ENCODE measurements around the gene TMEM184B.

TMEM184B gene

DNA sequence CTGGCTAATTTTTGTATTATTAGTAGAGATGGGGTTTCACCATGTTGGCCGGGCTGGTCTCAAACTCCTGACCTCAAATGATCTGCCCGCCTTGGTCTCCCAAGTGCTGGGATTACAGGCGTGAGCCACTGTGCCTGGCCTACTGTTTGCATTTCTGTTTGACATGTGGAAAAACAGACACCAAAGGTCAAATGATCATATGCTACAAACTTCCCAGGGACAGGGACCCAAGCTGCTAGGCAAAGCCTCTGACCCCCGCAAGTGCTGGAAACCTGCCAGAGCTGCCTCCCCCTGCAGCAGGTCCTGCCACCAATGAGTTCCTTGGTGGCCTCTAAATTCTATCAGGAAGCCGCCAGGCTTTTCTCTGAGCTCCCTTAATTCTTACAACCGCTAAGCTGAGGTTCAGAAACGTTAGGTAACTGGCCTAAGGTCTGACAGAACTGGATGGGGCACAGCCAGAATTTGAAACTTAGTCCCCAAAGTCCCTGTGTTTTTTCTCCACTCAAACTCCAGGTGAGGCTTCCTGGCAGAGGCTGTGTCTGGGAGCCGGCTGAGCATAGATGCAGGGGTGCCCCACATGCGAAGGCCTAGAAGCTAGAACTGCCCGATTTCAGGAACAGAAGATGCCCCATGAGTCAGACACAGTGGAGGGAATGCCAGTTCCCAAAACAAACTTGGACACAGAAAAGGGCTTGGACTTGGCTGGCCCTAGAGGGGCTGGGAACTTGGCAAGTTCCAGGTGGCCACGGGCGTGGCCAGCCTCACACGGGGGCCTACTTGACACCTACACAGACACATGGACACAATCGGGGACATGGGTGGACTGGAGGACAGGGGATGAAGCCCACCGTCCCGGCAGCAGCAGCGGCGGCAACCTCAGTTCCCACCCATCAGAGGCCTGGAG is 37.1 kb upstream of the TMEM184B start:
- H3K27ac ChIP-seq, result peak overlapping the region; percentile 98 to 100
- H3K4me3 ChIP-seq, result peak overlapping the region in 1 of 2 donors; percentile 6
- H3K4me1 ChIP-seq, result peaks cover 4 to 96% (median 73%) of the 10 kb centered on the region in 4 donors
- H3K9me3 ChIP-seq, result no peaks in the 10 kb centered on the region
- intact Hi-C loops (cut with DNase I; ENCODE audit: low total_unique reads), result loop anchor here (5.0 to 10.0 kb wide), 2 partner anchors 38 to 105 kb away; partner anchors contain the start of genes MAFF and TMEM184B
- H3K36me3 ChIP-seq, result peaks cover 0 to 44% (median 0%) of the 10 kb centered on the region in 3 donors
- DNase-seq, result peak in 1 of 2 donors; percentile 89
- no peaks in the 10 kb centered on the region for H3K27me3 ChIP-seq
- TF ChIP-seq, protein P1, sequence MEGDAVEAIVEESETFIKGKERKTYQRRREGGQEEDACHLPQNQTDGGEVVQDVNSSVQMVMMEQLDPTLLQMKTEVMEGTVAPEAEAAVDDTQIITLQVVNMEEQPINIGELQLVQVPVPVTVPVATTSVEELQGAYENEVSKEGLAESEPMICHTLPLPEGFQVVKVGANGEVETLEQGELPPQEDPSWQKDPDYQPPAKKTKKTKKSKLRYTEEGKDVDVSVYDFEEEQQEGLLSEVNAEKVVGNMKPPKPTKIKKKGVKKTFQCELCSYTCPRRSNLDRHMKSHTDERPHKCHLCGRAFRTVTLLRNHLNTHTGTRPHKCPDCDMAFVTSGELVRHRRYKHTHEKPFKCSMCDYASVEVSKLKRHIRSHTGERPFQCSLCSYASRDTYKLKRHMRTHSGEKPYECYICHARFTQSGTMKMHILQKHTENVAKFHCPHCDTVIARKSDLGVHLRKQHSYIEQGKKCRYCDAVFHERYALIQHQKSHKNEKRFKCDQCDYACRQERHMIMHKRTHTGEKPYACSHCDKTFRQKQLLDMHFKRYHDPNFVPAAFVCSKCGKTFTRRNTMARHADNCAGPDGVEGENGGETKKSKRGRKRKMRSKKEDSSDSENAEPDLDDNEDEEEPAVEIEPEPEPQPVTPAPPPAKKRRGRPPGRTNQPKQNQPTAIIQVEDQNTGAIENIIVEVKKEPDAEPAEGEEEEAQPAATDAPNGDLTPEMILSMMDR (IDR thresholded peaks at IDR 0.05), result no peak

DNA sequence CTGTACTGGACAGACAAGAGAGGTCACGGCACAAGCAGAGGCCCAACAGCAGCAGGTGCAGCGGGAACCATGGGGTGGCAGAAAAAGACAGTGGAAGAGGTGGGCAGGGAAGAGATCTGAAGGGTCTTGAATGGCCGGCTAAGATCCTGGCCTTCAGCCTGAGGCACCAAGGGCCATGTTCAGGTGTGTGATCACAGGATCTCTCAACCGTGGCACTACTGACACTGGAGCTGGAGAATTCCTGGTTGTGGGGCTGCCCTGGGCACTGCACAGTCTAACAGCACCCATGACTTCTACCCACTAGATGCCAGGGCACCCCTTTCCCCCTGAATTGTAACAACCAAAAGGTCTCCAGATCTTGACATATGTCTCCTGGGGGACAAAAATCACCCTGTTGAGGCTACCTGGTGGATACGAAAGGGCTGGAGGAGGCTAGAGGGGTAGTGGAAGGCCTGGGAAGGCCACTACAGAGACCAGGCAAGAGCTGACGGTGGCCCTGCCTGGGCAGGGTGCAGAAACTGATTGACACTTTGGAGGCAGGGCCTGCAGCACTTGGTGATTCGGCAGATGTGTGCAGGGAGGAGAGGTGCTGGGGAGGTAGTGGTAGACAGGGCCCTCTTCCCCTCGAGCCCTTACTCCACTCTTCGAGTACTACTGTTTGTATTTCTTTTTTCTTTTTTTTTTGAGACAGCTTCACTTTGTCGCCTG is 36.1 kb upstream of the TMEM184B start:
- Histone ChIP-seq H3K9me3 (no peaks in the 10 kb centered on the region), H3K27me3 (no peaks in the 10 kb centered on the region), H3K36me3 (peaks cover 0 to 44% (median 0%) of the 10 kb centered on the region in 3 donors), H3K27ac (peak overlapping the region; percentile 98 to 100), H3K4me1 (peaks cover 4 to 96% (median 73%) of the 10 kb centered on the region in 4 donors), H3K4me3 (no peak overlapping the region)
- DNase-seq, result no peak
- TF ChIP-seq, protein P1 (IDR thresholded peaks at IDR 0.05), result no peak
- intact Hi-C loops (cut with DNase I; ENCODE audit: low total_unique reads), result loop anchor here (5.0 kb wide), 1 partner anchor 37 kb away; the partner anchor contains the start of gene TMEM184B

DNA sequence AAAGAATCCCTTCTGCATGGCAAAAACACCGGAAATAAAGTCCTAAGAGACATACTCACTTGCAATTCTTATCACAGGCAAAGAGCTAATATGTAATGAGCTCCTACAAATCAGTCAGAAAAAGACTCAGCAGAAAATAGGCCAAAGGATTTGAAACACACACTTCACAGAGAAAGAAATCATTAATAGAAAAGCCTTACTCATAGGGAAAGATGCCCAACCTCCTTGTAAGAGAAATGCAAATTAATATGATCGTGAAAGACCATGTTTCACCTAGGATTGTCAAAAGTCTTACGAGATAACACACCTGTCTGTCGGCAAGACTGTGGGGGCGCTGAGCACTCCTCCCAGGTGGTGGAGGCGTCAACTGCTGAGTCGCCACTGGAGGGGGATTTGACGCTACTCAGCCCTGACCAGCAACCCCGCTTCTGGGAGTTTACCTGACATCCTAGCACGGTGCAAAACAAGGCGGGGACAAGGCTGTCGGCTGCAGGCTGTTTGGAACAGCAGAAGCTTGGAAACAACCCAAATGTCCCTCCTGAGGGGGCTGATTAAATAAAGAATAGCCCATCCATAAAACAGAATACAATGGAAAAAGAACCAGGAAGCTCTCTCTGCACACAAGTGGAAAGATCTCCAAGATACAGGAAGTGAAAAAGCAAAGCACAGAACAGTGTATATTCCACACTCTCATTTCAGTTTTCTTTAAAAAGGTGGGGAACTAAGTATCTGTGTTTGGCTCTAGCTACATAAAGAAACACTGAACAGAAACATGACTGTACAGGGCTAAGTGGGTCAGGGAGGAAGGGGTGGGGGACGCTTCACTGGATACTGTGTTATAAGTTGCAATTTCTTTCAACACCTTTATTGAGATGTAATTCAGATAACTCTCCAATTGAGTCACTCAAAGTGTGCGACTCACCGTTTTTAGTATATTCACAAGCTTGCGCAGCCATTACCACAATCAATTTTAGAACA is 33.0 kb upstream of the TMEM184B start:
- no peak overlapping the region for H3K4me3 ChIP-seq
- H3K4me1 ChIP-seq, result peaks cover 0 to 77% (median 54%) of the 10 kb centered on the region in 4 donors

DNA sequence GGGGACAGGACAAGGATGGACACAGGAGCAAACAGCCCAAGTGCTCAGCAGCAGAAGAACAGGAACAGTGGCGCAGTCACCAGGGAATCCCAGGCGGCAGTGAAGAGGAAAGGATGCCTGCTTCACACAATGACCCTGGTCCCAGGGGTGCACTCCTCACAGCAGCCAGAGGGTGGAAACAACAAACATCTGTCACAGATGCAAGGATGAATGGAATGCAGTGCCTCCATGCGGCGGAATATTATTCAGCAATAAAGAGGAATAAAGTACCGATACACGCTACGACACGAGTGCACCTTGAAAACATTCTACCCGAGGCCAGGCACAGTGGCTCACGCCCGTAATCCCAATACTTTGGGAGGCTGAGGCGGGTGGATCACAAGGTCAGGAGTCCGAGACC is 31.7 kb upstream of the TMEM184B start:
- peaks cover 0 to 64% (median 47%) of the 10 kb centered on the region in 4 donors for H3K4me1 ChIP-seq
- H3K27me3 ChIP-seq, result no peaks in the 10 kb centered on the region
- H3K4me3 ChIP-seq, result no peak overlapping the region
- peak overlapping the region; percentile 63 to 69 for H3K27ac ChIP-seq
- DNase-seq, result no peak
- H3K36me3 ChIP-seq, result peaks cover 31 to 63% (median 40%) of the 10 kb centered on the region in 3 donors
- intact Hi-C loops (cut with DNase I; ENCODE audit: low total_unique reads), result no loop called here
- TF ChIP-seq, protein P1 (IDR thresholded peaks at IDR 0.05), result peak in 1 of 2 experiments; percentile 14
- no peaks in the 10 kb centered on the region for H3K9me3 ChIP-seq

More for the DNA sequence above, 33.0 kb upstream of the TMEM184B start:
- Histone ChIP-seq H3K9me3 (no peaks in the 10 kb centered on the region), H3K27ac (peak overlapping the region; percentile 60 to 69), H3K27me3 (no peaks in the 10 kb centered on the region), H3K36me3 (peaks cover 19 to 51% (median 27%) of the 10 kb centered on the region in 3 donors)
- intact Hi-C loops (cut with DNase I; ENCODE audit: low total_unique reads), result loop anchor here (5.0 kb wide), 1 partner anchor 33 kb away; the partner anchor contains the start of gene TMEM184B
- TF ChIP-seq, protein P1 (IDR thresholded peaks at IDR 0.05), result no peak
- no peak for DNase-seq

Measured in tibial artery (tissue), 4 donors.